HepG2 (cell line): Measurements from ENCODE around the gene B4GALT1. TPM values are rescaled to one million over a fixed set of nuclear protein-coding genes. Genes with fewer than 3 reads are reported as not detected.

Experiments used
- ASH2L ChIP-seq: fragments of 300-600, 200-600 bp; sonication (generic); IDR thresholded peaks from 2 replicates; pipeline ENCODE4 v1.7.0; 2017; ENCODE audit warnings: low read depth, mild to moderate bottlenecking, moderate library complexity, mixed read lengths, low read length; ENCODE audit not compliant: insufficient read length
- CBFB ChIP-seq: sonication (generic); formaldehyde crosslinking; IDR thresholded peaks from 2 replicates; pipeline ENCODE4 v1.4.0; 2020; ENCODE audit warnings: missing genetic modification reagents
- ELF4 ChIP-seq: sonication (generic); formaldehyde crosslinking; IDR thresholded peaks from 2 replicates; pipeline ENCODE4 v1.5.0; 2020; ENCODE audit warnings: missing genetic modification reagents, mild to moderate bottlenecking, moderate library complexity, borderline replicate concordance
- HNF4A ChIP-seq: sonication (generic); formaldehyde crosslinking; IDR thresholded peaks from 2 replicates; pipeline ENCODE4 v1.4.0; 2020; ENCODE audit warnings: missing genetic modification reagents
- HOXA3 ChIP-seq: sonication (generic); formaldehyde crosslinking; IDR thresholded peaks from 2 replicates; pipeline ENCODE4 v1.5.0; 2020; ENCODE audit warnings: missing genetic modification reagents
- ISX ChIP-seq: sonication (generic); formaldehyde crosslinking; conservative IDR thresholded peaks from 2 replicates; pipeline ENCODE4 v1.5.0; 2020; ENCODE audit warnings: missing genetic modification reagents
- NCOA1 ChIP-seq: sonication (generic); formaldehyde crosslinking; IDR thresholded peaks from 2 replicates; pipeline ENCODE4 v1.9.0; 2021; ENCODE audit warnings: missing genetic modification reagents
- NR1H2 ChIP-seq: sonication (generic); formaldehyde crosslinking; IDR thresholded peaks from 2 replicates; pipeline ENCODE4 v1.8.1; 2022; ENCODE audit warnings: low read depth, missing genetic modification reagents, borderline replicate concordance
- PAWR ChIP-seq: sonication (generic); formaldehyde crosslinking; IDR thresholded peaks from 2 replicates; pipeline ENCODE4 v1.4.0; 2020; ENCODE audit warnings: missing genetic modification reagents, mild to moderate bottlenecking, borderline replicate concordance
- RBFOX2 ChIP-seq: fragments of 200-400 bp; formaldehyde crosslinking; IDR thresholded peaks from 2 replicates; pipeline ENCODE4 v1.6.1; 2017; ENCODE audit warnings: low read depth, mild to moderate bottlenecking, low read length
- SMARCC2 ChIP-seq: fragments of 450-650 bp; IDR thresholded peaks from 2 replicates; pipeline ENCODE4 v1.6.1; 2017; ENCODE audit warnings: antibody characterized with exemption, mild to moderate bottlenecking
- SP1 ChIP-seq, 2 experiments: fragments of 450-650 bp in 1 of 2; sonication (generic) in 1 of 2; formaldehyde crosslinking in 1 of 2; IDR thresholded peaks; 2 replicates each; pipeline versions ENCODE4 v1.4.0 to v1.6.1; 2016 to 2020; ENCODE audit warnings: missing genetic modification reagents in 1 of 2
- YEATS2 ChIP-seq: sonication (generic); formaldehyde crosslinking; IDR thresholded peaks from 2 replicates; pipeline ENCODE4 v1.4.0; 2020; ENCODE audit warnings: missing genetic modification reagents, borderline replicate concordance
- YEATS4 ChIP-seq: sonication (generic); formaldehyde crosslinking; IDR thresholded peaks from 2 replicates; pipeline ENCODE4 v1.4.0; 2020; ENCODE audit warnings: missing genetic modification reagents, borderline replicate concordance
- ZBTB42 ChIP-seq: sonication (generic); formaldehyde crosslinking; IDR thresholded peaks from 2 replicates; pipeline ENCODE4 v1.5.0; 2020; ENCODE audit warnings: mild to moderate bottlenecking, missing genetic modification reagents
- ZBTB7B ChIP-seq: sonication (generic); formaldehyde crosslinking; IDR thresholded peaks from 2 replicates; pipeline ENCODE4 v1.4.0; 2020; ENCODE audit warnings: missing genetic modification reagents
- ZNF20 ChIP-seq: sonication (generic); formaldehyde crosslinking; IDR thresholded peaks from 2 replicates; pipeline ENCODE4 v1.4.0; 2020; ENCODE audit warnings: mild to moderate bottlenecking, moderate library complexity, missing genetic modification reagents
- ZNF3 ChIP-seq: IDR thresholded peaks from 2 replicates; pipeline ENCODE4 v1.7.0; 2017; ENCODE audit warnings: inconsistent platforms
- ZNF326 ChIP-seq: sonication (generic); formaldehyde crosslinking; IDR thresholded peaks from 2 replicates; pipeline ENCODE4 v1.4.0; 2020; ENCODE audit warnings: missing genetic modification reagents, borderline replicate concordance
- ZNF337 ChIP-seq: sonication (generic); formaldehyde crosslinking; IDR thresholded peaks from 2 replicates; pipeline ENCODE4 v1.5.1; 2020; ENCODE audit warnings: missing genetic modification reagents, low read depth, mild to moderate bottlenecking, borderline replicate concordance
- ZNF441 ChIP-seq: sonication (generic); formaldehyde crosslinking; IDR thresholded peaks from 2 replicates; pipeline ENCODE4 v1.7.0; 2021; ENCODE audit warnings: missing genetic modification reagents, borderline replicate concordance
- ZNF546 ChIP-seq: sonication (generic); formaldehyde crosslinking; conservative IDR thresholded peaks from 2 replicates; pipeline ENCODE4 v1.8.1; 2023; ENCODE audit warnings: mild to moderate bottlenecking, missing genetic modification reagents
- ZNF563 ChIP-seq: sonication (generic); formaldehyde crosslinking; IDR thresholded peaks from 2 replicates; pipeline ENCODE4 v1.8.0; 2022; ENCODE audit warnings: mild to moderate bottlenecking, moderate library complexity, missing genetic modification reagents
- polyA plus RNA-seq, 8 experiments: library from polyadenylated mRNA; depleted of rRNA in 3 of 8; stranded (reverse) in 7 of 8; unstranded in 1 of 8; fragments of >200 nt; fragmentation: Illumina TruSeq in 4 of 8; extraction: Trizol in 4 of 8; gene quantifications; 2 replicates each; pipeline versions ENCODE4 v1.2.1 to v1.2.3, GENCODE V29; 2011 to 2016; ENCODE audit warnings: low read depth in 4 of 8, missing spikeins in 1 of 8, mixed read lengths in 1 of 8; ENCODE audit not compliant: insufficient read depth in 1 of 8
- total RNA-seq, 5 experiments: library from RNA; depleted of rRNA; stranded (reverse); fragments of >200 nt; fragmentation: Illumina TruSeq; extraction: Trizol; gene quantifications; 2 replicates each; pipeline ENCODE4 v1.2.3, GENCODE V29; 2016; ENCODE audit warnings: low read depth in 1 of 5
- TF ChIP-seq, protein P1 (sequence below): sonication (generic); formaldehyde crosslinking; IDR thresholded peaks from 2 replicates; pipeline ENCODE4 v1.4.0; 2020; ENCODE audit warnings: low read depth, missing genetic modification reagents
- TF ChIP-seq, protein P2 (sequence below): sonication (generic); formaldehyde crosslinking; IDR thresholded peaks from 2 replicates; pipeline ENCODE4 v1.8.1; 2023; ENCODE audit warnings: missing genetic modification reagents, inconsistent platforms, borderline replicate concordance

B4GALT1 gene
- total and polyA plus RNA-seq, 2 of the 13 experiments (the other 11 are each of a cell fraction or from before 2014, with no cell fraction given): 15.7 to 33.5 TPM

DNA sequence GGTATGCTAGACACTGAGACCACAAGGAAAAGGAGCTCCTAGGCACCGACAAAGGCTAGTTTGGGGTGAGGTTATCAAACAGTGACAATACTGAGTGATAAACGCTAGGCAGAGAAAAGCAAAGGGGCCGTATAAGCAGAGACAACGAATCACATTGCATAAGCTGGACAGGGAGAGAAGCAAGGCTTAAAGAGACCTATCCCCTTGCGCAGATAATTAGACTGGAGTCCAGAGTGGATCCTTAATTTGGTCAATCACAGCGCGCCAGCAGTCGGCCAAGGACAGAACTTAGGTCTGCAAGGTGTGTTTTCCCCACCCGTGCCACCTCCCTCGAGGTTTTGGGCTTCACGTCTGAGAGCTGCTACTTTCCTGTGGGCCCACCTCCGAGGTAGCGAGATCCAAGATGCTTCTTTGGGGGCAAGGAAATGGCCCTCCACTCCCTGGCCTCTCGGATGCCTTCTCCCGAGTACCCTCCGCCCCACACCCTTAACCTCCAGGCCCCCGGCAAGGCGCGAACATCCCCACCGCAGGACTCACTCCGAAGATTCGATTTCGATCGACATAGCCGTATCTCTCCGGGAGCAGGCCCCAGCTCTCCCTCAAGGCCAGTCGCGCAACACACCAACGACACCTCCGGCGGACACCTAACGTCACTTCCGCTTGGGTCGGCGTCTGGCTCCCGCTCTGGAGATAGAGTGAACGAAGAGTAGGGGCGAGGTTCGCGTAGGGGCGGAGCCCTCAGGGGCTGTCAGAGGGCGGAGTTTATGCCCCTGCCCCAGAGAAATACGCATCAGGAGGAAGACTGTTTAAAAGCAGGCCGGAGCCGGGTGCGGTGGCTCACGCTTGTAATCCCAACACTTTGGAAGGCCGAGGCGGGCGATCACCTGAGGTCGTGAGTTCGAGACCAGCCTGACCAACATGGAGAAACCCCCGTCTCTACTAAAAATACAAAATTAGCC, 90.8 kb downstream of the B4GALT1 start, which contains the start of gene SMU1 (continued):
- TF ChIP-seq ZNF337 (CRISPR knock-in tag) (no peak), SP1 (IDR thresholded peaks at IDR 0.05) (no peak), SP1 (CRISPR knock-in tag; IDR thresholded peaks at IDR 0.05) (peak; percentile 45; the same call in 1 of the 2 replicates), SMARCC2 (no peak), ELF4 (CRISPR knock-in tag) (no peak), HOXA3 (CRISPR knock-in tag) (peak; percentile 94), ZNF546 (peak; percentile 84; the same call in 1 of the 2 replicates), ZBTB42 (CRISPR knock-in tag) (peak; percentile 76; the same call in 1 of the 2 replicates), ASH2L (peak; percentile 91), ZNF20 (no peak; the same call in 1 of the 2 replicates), NCOA1 (CRISPR knock-in tag) (no peak), PAWR (CRISPR knock-in tag) (no peak), ZNF3 (no peak), YEATS2 (CRISPR knock-in tag) (peak; percentile 96), HNF4A (CRISPR knock-in tag) (no peak), ISX (CRISPR knock-in tag) (no peak), ZNF563 (CRISPR knock-in tag) (peak; percentile 58; the same call in 1 of the 2 replicates), RBFOX2 (peak; percentile 80), ZBTB7B (CRISPR knock-in tag) (peak; percentile 46; the same call in 1 of the 2 replicates), YEATS4 (CRISPR knock-in tag) (peak; percentile 69), CBFB (0 out of 2 replicates have a peak, but pooled peaks have one; percentile 37), NR1H2 (no peak), ZNF441 (peak; percentile 47; the same call in 1 of the 2 replicates), ZNF326 (CRISPR knock-in tag) (no peak)
- TF ChIP-seq, protein P1, sequence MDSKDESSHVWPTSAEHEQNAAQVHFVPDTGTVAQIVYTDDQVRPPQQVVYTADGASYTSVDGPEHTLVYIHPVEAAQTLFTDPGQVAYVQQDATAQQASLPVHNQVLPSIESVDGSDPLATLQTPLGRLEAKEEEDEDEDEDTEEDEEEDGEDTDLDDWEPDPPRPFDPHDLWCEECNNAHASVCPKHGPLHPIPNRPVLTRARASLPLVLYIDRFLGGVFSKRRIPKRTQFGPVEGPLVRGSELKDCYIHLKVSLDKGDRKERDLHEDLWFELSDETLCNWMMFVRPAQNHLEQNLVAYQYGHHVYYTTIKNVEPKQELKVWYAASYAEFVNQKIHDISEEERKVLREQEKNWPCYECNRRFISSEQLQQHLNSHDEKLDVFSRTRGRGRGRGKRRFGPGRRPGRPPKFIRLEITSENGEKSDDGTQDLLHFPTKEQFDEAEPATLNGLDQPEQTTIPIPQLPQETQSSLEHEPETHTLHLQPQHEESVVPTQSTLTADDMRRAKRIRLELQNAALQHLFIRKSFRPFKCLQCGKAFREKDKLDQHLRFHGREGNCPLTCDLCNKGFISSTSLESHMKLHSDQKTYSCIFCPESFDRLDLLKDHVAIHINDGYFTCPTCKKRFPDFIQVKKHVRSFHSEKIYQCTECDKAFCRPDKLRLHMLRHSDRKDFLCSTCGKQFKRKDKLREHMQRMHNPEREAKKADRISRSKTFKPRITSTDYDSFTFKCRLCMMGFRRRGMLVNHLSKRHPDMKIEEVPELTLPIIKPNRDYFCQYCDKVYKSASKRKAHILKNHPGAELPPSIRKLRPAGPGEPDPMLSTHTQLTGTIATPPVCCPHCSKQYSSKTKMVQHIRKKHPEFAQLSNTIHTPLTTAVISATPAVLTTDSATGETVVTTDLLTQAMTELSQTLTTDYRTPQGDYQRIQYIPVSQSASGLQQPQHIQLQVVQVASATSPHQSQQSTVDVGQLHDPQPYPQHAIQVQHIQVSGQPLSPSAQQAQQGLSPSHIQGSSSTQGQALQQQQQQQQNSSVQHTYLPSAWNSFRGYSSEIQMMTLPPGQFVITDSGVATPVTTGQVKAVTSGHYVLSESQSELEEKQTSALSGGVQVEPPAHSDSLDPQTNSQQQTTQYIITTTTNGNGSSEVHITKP (CRISPR knock-in tag): 0 out of 2 replicates have a peak, but pooled peaks have one; percentile 20
- TF ChIP-seq, protein P2, sequence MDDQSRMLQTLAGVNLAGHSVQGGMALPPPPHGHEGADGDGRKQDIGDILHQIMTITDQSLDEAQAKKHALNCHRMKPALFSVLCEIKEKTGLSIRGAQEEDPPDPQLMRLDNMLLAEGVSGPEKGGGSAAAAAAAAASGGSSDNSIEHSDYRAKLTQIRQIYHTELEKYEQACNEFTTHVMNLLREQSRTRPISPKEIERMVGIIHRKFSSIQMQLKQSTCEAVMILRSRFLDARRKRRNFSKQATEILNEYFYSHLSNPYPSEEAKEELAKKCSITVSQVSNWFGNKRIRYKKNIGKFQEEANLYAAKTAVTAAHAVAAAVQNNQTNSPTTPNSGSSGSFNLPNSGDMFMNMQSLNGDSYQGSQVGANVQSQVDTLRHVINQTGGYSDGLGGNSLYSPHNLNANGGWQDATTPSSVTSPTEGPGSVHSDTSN (CRISPR knock-in tag): no peak
